DMS 273 treated with DMSO at 0.1 percent for 48 hours (cell line): ENCODE data around the gene HNRNPA1.
A peak's percentile ranks its signal among the peaks of the same experiment; 100 is the strongest.
"Not testable (repeated sequence)": the region's sequence is repeated elsewhere in the genome, so short reads cannot be mapped to it uniquely, and the experiment has no call there.

Experiments
- DNase-seq: peaks from one replicate; lab custom pipeline; 2025; lab: John Stamatoyannopoulos, UW

Gene HNRNPA1

GRCh38 chr12:54299515-54300224, 19.1 kb downstream of the HNRNPA1 start:
- DNase-seq, result no peak

DNA sequence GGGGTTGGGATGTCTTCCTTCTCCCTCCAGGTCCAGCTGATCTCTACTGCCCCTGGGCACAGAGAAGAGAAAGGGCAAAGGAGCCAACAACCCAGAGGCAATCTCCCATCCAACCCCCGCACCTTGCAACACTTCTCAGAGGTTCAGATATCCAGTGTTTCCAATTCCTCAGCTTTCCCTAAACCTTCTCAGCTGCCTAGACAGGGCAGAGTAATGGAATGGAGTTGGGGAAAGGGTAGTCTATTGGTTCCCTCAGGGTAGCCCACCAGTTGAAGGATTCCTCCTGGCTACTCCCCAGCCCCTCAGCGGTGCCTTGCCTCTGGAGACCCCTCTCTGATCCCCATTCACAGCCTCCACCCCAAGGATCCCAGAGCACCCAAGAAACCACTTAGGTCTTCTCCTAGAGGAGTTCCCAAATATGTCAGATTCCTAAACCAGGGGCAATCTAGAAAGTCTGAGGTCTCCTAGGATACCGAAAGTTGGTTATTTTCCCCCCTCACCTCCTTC, 19.8 kb downstream of the HNRNPA1 start:
- DNase-seq, result no peak

DNA sequence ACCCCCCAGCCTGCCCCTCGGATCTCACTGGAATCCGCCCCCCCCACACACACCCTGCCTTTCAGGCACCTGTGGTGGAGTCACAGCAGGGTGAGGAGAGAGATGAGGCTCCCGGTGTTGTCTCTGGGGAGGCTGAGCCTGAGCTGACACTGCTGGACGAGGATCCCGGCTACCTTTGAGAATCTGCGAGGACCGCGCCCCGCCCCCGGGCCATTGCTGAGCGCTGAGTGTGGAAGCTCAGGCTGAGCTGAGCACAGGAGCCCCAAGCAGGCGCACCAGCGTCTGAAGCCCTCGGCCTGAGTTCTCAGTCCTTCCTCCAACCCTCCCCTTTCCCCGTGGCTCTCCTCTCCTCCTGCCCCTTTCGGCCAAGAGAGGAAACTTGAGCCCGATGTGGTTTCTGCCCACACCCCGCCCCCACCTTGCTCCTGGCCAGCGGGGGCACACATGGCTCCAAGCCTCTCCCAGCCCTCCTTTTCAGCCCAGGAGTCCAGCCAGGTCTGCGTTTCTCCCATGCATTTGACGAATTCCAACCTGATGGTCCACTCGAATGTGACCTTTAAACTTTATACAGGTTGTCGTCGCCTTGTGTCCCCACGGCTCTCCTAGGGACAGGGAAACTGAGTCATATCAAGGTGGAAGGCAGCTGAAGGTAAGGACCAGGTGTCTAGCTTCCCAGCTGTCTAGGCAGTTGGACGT, 20.4 kb downstream of the HNRNPA1 start, which contains the start of gene NFE2:
Gene NFE2, minus strand, starts transcription at position 284 of the 696 bp plus-strand sequence. CDS start 5,767 bp downstream, outside the sequence.
- DNase-seq, result no peak

DNA sequence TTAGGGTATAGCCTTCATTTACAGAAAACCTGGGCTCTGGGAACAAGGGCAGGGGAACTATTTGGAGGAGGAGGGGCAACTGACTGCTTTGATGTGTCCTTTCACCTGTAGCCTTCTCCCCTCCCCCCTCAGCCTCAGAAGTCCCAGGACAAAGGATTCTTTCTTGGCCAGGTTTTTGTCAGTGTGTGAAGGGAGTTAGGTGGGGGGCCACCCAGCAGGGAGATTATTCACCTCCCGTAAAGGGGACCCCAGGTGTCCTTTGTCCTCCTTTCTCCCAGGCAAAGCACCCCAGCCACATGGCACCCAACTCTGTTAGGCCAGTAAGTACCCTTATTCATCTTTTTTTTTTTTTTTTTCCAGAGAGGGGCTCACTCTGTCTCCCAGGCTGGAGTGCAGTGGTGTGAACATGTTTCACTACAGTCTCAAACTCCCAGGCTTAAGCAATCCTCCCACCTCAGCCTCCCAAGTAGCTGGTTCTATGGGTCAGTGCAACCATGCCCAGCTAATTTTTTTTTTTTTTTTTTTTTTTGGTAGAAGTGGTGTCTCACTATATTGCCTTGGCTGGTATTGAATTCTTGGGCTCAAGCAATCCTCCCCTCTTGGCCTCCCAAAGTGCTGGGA, 21.0 kb downstream of the HNRNPA1 start:
- no peak for DNase-seq

- DNase-seq, result no peak
Measured at GRCh38 chr12:54303640-54304039, 23.1 kb downstream of the HNRNPA1 start.

DNA sequence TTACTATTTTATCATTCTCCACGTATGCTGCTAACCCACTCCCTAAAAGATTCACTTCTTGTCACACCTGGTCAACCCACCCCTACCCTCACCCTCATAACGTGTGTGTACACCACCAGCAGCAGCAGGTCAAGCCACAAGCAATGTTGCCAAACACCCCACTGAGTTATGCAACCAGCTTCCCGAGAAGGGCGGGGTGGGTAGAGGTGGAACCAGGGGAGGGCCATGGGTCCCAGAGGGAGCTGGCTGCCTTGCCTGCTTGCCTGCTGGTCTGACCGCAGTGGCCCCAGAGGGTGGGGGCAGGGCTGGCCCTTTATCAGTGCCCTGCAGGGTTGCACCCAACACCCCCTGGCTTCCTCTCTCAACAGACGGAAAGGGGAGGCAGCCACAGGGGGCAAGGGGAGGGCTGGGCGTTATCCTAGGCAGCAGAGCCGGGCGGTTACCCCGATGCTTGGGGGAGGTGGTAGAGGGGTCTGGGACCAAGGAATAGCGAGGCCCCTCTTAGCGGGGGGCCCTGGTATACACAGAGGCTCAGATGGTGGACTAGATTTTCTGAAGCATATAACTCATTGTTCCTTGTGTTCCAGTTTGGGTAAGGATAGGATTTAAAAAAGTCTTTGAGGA, 23.8 kb downstream of the HNRNPA1 start:
- DNase-seq, result no peak

GRCh38 chr12:54306925-54307741, 26.6 kb downstream of the HNRNPA1 start:
- DNase-seq, result no peak

DNA sequence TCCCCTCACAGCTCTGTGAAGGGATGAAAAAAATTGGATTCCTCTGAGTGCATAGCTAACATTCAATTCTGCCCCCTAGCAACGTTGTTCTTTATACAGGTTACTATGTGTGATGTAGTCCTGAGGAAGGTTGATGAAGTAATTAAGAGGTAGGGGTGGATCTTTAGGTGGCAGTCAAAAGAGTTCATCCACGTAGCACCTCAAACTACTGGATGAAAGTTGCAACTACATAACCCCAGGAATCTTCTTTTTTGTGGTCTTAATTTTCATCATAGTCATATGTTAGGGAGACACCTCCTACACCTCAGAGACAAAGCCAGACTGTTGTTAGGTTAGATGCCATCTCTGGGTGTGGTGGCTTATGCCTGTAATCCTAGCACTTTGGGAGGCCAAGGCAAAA, 30.5 kb downstream of the HNRNPA1 start:
- DNase-seq, result no peak

GRCh38 chr12:54312309-54312708, 31.8 kb downstream of the HNRNPA1 start:
- DNase-seq, result not testable (repeated sequence)

GRCh38 chr12:54321363-54321762, 40.8 kb downstream of the HNRNPA1 start:
- DNase-seq, result no peak

- peak; percentile 99 for DNase-seq
Measured at GRCh38 chr12:54324617-54325441, 44.3 kb downstream of the HNRNPA1 start, which contains the start of gene COPZ1. Gene COPZ1, plus strand, starts transcription at chr12:54325131. Its CDS starts 33 bp downstream, at chr12:54325164.

GRCh38 chr12:54325442-54326109, 45.0 kb downstream of the HNRNPA1 start:
- DNase-seq, result not testable (repeated sequence)

DNA sequence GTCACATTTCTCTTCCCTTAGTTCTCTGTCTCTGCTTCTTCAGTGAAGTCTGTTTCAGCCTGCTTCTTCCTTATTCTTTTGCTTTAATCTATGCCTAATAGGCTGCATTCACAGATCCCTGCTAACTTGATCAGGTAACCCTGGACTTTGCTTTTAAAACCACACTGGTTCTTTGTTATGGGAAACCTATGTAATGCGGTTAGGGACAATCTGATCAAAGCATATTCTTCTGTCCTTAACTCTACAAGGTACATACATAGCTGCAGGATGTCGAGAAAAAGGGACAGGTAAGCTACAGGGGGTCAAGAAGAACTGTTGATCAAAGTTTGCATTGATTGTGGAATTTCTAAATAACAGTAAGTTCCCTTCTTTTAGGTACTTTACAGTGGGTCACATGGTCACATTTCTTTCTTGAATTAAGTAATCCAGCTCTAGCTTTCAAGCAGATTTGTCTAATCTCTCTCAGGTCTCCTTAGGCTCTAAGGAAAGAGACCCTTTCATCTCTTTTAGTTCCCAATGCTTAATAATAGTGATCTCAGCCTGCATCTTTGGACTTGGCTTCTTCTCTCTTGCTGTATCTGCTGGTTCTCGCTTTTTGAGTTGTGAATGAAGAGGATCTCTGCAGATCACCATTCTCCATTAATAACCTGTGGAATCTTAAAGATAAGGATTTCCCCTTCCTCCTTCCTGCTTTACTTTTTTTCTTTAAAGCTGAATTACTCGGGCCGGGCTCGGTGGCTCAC, 48.2 kb downstream of the HNRNPA1 start:
- DNase-seq, result no peak

- no peak for DNase-seq
Measured at GRCh38 chr12:54329759-54330158, 49.2 kb downstream of the HNRNPA1 start.

- DNase-seq, result no peak
Measured at GRCh38 chr12:54330442-54330841, 49.9 kb downstream of the HNRNPA1 start.

DNA sequence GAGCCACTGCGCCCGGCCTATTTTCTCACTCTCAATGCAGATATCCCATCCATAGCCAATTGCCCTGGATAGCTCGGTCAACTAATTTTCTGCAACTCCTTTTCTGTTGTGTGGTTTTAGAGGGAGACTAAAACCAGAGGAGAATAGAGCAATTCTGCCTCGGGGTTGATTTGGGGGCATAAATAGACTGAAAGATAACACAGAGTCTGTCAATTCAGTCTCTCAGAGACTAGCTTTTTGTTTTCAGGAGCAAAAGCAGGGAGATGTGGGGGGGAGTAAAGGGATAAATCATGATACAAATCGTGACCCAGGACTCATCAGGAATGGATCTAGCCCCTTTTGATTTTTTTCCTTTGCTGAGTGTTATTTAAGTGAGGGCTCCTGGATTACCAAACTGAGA, 50.9 kb downstream of the HNRNPA1 start:
- no peak for DNase-seq

GRCh38 chr12:54333420-54334034, 53.0 kb downstream of the HNRNPA1 start:
- DNase-seq, result no peak
